DOHH2 (cell line): ENCODE results near the gene MAP2K2.

ENCODE experiments used
- CTCF ChIP-seq: fragments of 200-600 bp; sonication (generic); IDR thresholded peaks from one replicate; pipeline ENCODE4 v1.5.1; 2014; ENCODE audit warnings: antibody characterized with exemption, mild to moderate bottlenecking, low read depth, low read length; ENCODE audit not compliant: poor library complexity, severe bottlenecking
- EZH2phosphoT487 ChIP-seq: fragments of 200-600 bp; sonication (generic); IDR thresholded peaks from 2 replicates; pipeline ENCODE4 v1.6.1; 2017; ENCODE audit warnings: borderline replicate concordance, mild to moderate bottlenecking, antibody characterized with exemption, low read length, moderate library complexity, mixed read lengths

GRCh38 chr19:4046362-4046691 lies 77.6 kb downstream of the MAP2K2 start:
- TF ChIP-seq CTCF (no peak), EZH2phosphoT487 (no peak)
